Nephron progenitor cell (in vitro differentiated cells): ENCODE data around the gene NDUFB5.

Experiments used
- DNase-seq: peaks from one replicate; pipeline ENCODE4 v3.0.0; 2021
- H3K27ac Mint-ChIP-seq: 2 replicates; pipeline ENCODE4 v1.8.0; 2021; ENCODE audit warnings: mild to moderate bottlenecking, moderate library complexity, mixed read lengths
- H3K27me3 Mint-ChIP-seq: 2 replicates; pipeline ENCODE4 v1.8.0; 2021; ENCODE audit warnings: mild to moderate bottlenecking, low read depth, mixed read lengths; ENCODE audit not compliant: poor library complexity
- H3K36me3 Mint-ChIP-seq: 2 replicates; pipeline ENCODE4 v1.8.0; 2021; ENCODE audit warnings: low read depth, mixed read lengths
- H3K4me1 Mint-ChIP-seq: 2 replicates; pipeline ENCODE4 v1.8.0; 2021; ENCODE audit warnings: mixed read lengths
- H3K4me3 Mint-ChIP-seq: 2 replicates; pipeline ENCODE4 v1.8.0; 2021; ENCODE audit warnings: mild to moderate bottlenecking, moderate library complexity, mixed read lengths
- H3K9me3 Mint-ChIP-seq: 2 replicates; pipeline ENCODE4 v1.8.0; 2021; ENCODE audit warnings: mild to moderate bottlenecking, moderate library complexity, mixed read lengths
- TF ChIP-seq, protein P1 (sequence below): fragments of 200-600 bp; sonication (generic); IDR thresholded peaks from 2 replicates; pipeline ENCODE4 v1.5.0; 2021; ENCODE audit warnings: antibody characterized with exemption

Gene NDUFB5

GRCh38 chr3:179615458-179616173 lies 11.0 kb downstream of the NDUFB5 start:
- no peaks in the 10 kb centered on the region for H3K4me1 Mint-ChIP-seq
- no peak for DNase-seq
- H3K27me3 Mint-ChIP-seq = no peaks in the 10 kb centered on the region
- no peak overlapping the region for H3K4me3 Mint-ChIP-seq
- H3K36me3 Mint-ChIP-seq = peaks cover 42% of the 10 kb centered on the region
- TF ChIP-seq, protein P1, sequence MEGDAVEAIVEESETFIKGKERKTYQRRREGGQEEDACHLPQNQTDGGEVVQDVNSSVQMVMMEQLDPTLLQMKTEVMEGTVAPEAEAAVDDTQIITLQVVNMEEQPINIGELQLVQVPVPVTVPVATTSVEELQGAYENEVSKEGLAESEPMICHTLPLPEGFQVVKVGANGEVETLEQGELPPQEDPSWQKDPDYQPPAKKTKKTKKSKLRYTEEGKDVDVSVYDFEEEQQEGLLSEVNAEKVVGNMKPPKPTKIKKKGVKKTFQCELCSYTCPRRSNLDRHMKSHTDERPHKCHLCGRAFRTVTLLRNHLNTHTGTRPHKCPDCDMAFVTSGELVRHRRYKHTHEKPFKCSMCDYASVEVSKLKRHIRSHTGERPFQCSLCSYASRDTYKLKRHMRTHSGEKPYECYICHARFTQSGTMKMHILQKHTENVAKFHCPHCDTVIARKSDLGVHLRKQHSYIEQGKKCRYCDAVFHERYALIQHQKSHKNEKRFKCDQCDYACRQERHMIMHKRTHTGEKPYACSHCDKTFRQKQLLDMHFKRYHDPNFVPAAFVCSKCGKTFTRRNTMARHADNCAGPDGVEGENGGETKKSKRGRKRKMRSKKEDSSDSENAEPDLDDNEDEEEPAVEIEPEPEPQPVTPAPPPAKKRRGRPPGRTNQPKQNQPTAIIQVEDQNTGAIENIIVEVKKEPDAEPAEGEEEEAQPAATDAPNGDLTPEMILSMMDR = no peak
- peaks cover 15% of the 10 kb centered on the region for H3K9me3 Mint-ChIP-seq
- no peak overlapping the region for H3K27ac Mint-ChIP-seq

GRCh38 chr3:179622023-179622422 lies 17.4 kb downstream of the NDUFB5 start:
- H3K27ac Mint-ChIP-seq = no peak overlapping the region
- no peaks in the 10 kb centered on the region for H3K4me1 Mint-ChIP-seq
- H3K27me3 Mint-ChIP-seq = no peaks in the 10 kb centered on the region
- TF ChIP-seq, protein P1 = no peak
- peaks cover 22% of the 10 kb centered on the region for H3K9me3 Mint-ChIP-seq
- peaks cover 86% of the 10 kb centered on the region for H3K36me3 Mint-ChIP-seq
- H3K4me3 Mint-ChIP-seq = no peak overlapping the region
- no peak for DNase-seq

- TF ChIP-seq, protein P1 = no peak
- Mint-ChIP-seq H3K27me3 (no peaks in the 10 kb centered on the region), H3K9me3 (peaks cover 15% of the 10 kb centered on the region), H3K27ac (no peak overlapping the region), H3K36me3 (peaks cover 63% of the 10 kb centered on the region), H3K4me3 (no peak overlapping the region), H3K4me1 (no peaks in the 10 kb centered on the region)
- DNase-seq = no peak
Observed at GRCh38 chr3:179624451-179624850, 19.9 kb downstream of the NDUFB5 start.

GRCh38 chr3:179630753-179631451 lies 26.3 kb downstream of the NDUFB5 start:
- TF ChIP-seq, protein P1 = no peak
- Mint-ChIP-seq H3K36me3 (peaks cover under 1% of the 10 kb centered on the region), H3K9me3 (no peaks in the 10 kb centered on the region), H3K4me3 (no peak overlapping the region), H3K27me3 (no peaks in the 10 kb centered on the region), H3K4me1 (no peaks in the 10 kb centered on the region), H3K27ac (no peak overlapping the region)
- no peak for DNase-seq

GRCh38 chr3:179640469-179640868 lies 35.9 kb downstream of the NDUFB5 start:
- Mint-ChIP-seq H3K36me3 (no peaks in the 10 kb centered on the region), H3K27ac (no peak overlapping the region), H3K27me3 (no peaks in the 10 kb centered on the region), H3K4me3 (no peak overlapping the region), H3K9me3 (no peaks in the 10 kb centered on the region), H3K4me1 (peaks cover 3% of the 10 kb centered on the region)
- DNase-seq = no peak
- TF ChIP-seq, protein P1 = no peak
